B cell (primary cell): ENCODE results near the gene PRR16. TPM values are rescaled to one million over a fixed set of nuclear protein-coding genes. Genes with fewer than 3 reads are reported as not detected.

Experiments
- ATAC-seq: fragments of 200-7000 bp; cut with Tn5 transposase; one replicate; pipeline ENCODE4 v1.10.0; 2021; ENCODE audit warnings: low read depth, mild to moderate bottlenecking, moderate number of reproducible peaks, moderate library complexity
- CTCF ChIA-PET: fragments of 350-600 bp; sonication (Branson Sonifier 250); formaldehyde crosslinking; loops from one replicate; lab custom pipeline; 2021; ENCODE audit warnings: antibody characterized with exemption, inconsistent platforms; lab: Charles Lee
- POLR2A ChIA-PET: fragments of 350-600 bp; sonication (Branson Sonifier 250); formaldehyde crosslinking; loops from one replicate; lab custom pipeline; 2021; ENCODE audit warnings: antibody characterized with exemption; lab: Charles Lee
- DNase-seq: peaks from one replicate; pipeline ENCODE4 v3.0.0; 2013
- H2AFZ ChIP-seq: 2 replicates; pipeline ENCODE4 v1.6.1; 2012; ENCODE audit warnings: mild to moderate bottlenecking, low read depth, low read length; ENCODE audit not compliant: insufficient read depth, poor library complexity, severe bottlenecking
- H3K27ac ChIP-seq, 2 donors: 1 replicate in 1 of 2; 2 replicates in 1 of 2; pipeline ENCODE4 v1.5.1; 2012 to 2013; ENCODE audit warnings: low read length in 2 of 2, mild to moderate bottlenecking in 2 of 2, moderate library complexity in 1 of 2
- H3K27me3 ChIP-seq, 4 experiments: fragments of 200-600 bp in 1 of 4; sonication (generic) in 1 of 4; replicated peaks in 1 of 4; 1 replicate in 2 of 4; 2 replicates in 2 of 4; pipeline versions ENCODE4 v1.6.1 to v1.7.0; 2013 to 2016; ENCODE audit warnings: low read length in 3 of 4, mild to moderate bottlenecking in 2 of 4, mixed read lengths in 1 of 4, moderate library complexity in 1 of 4; ENCODE audit not compliant: insufficient read depth in 4 of 4, control insufficient read depth in 3 of 4; ENCODE audit errors: control extremely low read depth in 1 of 4
- H3K36me3 ChIP-seq, 2 experiments: replicated peaks in 1 of 2; 1 replicate in 1 of 2; 2 replicates in 1 of 2; pipeline versions ENCODE4 v1.6.1 to v1.7.1; 2013; ENCODE audit warnings: low read length in 1 of 2; ENCODE audit not compliant: insufficient read depth in 2 of 2, control insufficient read depth in 1 of 2; ENCODE audit errors: control extremely low read depth in 1 of 2, extremely low read depth in 1 of 2
- H3K4me1 ChIP-seq, 2 donors: fragments of 200-600 bp in 1 of 2; sonication (generic) in 1 of 2; 1 replicate in 1 of 2; 2 replicates in 1 of 2; pipeline versions ENCODE4 v1.5.1 to v1.6.1; 2013 to 2017; ENCODE audit warnings: low read length in 2 of 2; ENCODE audit not compliant: control insufficient read depth in 2 of 2, insufficient read depth in 2 of 2
- H3K4me2 ChIP-seq: replicated peaks from 2 replicates; pipeline ENCODE3; 2012; ENCODE audit warnings: mild to moderate bottlenecking, low read depth, low read length; ENCODE audit not compliant: poor library complexity, severe bottlenecking
- H3K4me3 ChIP-seq, 5 experiments: fragments of 200-600 bp in 1 of 5; sonication (generic) in 1 of 5; 1 replicate in 3 of 5; 2 replicates in 2 of 5; pipeline versions ENCODE4 v1.5.1 to v1.7.0; 2011 to 2016; ENCODE audit warnings: low read length in 4 of 5, mild to moderate bottlenecking in 4 of 5, low read depth in 2 of 5, control low read depth in 1 of 5, moderate library complexity in 1 of 5; ENCODE audit not compliant: insufficient read depth in 1 of 5; ENCODE audit errors: control extremely low read depth in 1 of 5, extremely low read depth in 1 of 5
- H3K79me2 ChIP-seq: fragments of 200-600 bp; sonication (generic); one replicate; pipeline ENCODE4 v1.6.0; 2016; ENCODE audit warnings: low read length; ENCODE audit not compliant: control insufficient read depth, insufficient read depth
- H3K9ac ChIP-seq: fragments of 200-600 bp; sonication (generic); 2 replicates; pipeline ENCODE4 v1.6.1; 2017; ENCODE audit warnings: mild to moderate bottlenecking, low read length, moderate library complexity
- H3K9me3 ChIP-seq, 3 donors: one replicate each; pipeline versions ENCODE4 v1.6.1 to v1.7.1; 2013; ENCODE audit warnings: low read length in 2 of 3; ENCODE audit not compliant: control insufficient read depth in 2 of 3, insufficient read depth in 1 of 3; ENCODE audit errors: control extremely low read depth in 1 of 3
- H4K20me1 ChIP-seq: 2 replicates; pipeline ENCODE4 v1.6.0; 2012; ENCODE audit warnings: mild to moderate bottlenecking, low read length; ENCODE audit not compliant: insufficient read depth, control insufficient read depth, poor library complexity, severe bottlenecking
- H3K27ac Mint-ChIP-seq: one replicate; pipeline ENCODE4 v1.8.0; 2021; ENCODE audit warnings: mixed read lengths
- H3K27me3 Mint-ChIP-seq: one replicate; pipeline ENCODE4 v1.8.0; 2021; ENCODE audit warnings: mixed read lengths
- H3K4me1 Mint-ChIP-seq: one replicate; pipeline ENCODE4 v1.8.0; 2021; ENCODE audit warnings: mixed read lengths
- H3K4me3 Mint-ChIP-seq: one replicate; pipeline ENCODE4 v1.8.0; 2021; ENCODE audit warnings: mixed read lengths
- H3K9me3 Mint-ChIP-seq: one replicate; pipeline ENCODE4 v1.8.0; 2022; ENCODE audit warnings: mixed read lengths; ENCODE audit not compliant: insufficient read depth
- EZH2 ChIP-seq: IDR thresholded peaks from 2 replicates; pipeline ENCODE4 v1.6.1; 2012; ENCODE audit warnings: borderline replicate concordance, low read depth, mild to moderate bottlenecking, moderate library complexity, low read length; ENCODE audit not compliant: insufficient read depth, poor library complexity, severe bottlenecking
- WGBS: methylation state at CpG from one replicate; pipeline ENCODE4 v1.1.5; 2013; ENCODE audit warnings: missing lambda C conversion rate; ENCODE audit not compliant: insufficient coverage; 5-methylcytosine and 5-hydroxymethylcytosine counted together
- intact Hi-C: fragments of 100-400 bp; cut with micrococcal nuclease; formaldehyde crosslinking; loops from one replicate; pipeline ENCODE4 v1.10.0; 2022
- polyA plus RNA-seq: library from polyadenylated mRNA; depleted of rRNA; stranded (reverse); fragments of >200 nt; gene quantifications from 2 replicates; pipeline ENCODE4 v1.2.3, GENCODE V29; 2012
- total RNA-seq, 2 donors: library from RNA; stranded (reverse); fragments of 120-200 nt in 1 of 2; gene quantifications; 1 replicate in 1 of 2; 2 replicates in 1 of 2; pipeline versions ENCODE4 v1.2.3 to v1.2.4, GENCODE V29; 2013 to 2022
- TF ChIP-seq, protein P1 (sequence below): fragments of 200-600 bp; IDR thresholded peaks from one replicate; pipeline ENCODE4 v1.8.0; 2022; ENCODE audit warnings: antibody characterized with exemption, mild to moderate bottlenecking

The PRR16 gene
- total and polyA plus RNA-seq, 2 donors (not counting 1 experiment from before 2014, with no cell fraction given) = 0.16 TPM; not detected in 1

DNA sequence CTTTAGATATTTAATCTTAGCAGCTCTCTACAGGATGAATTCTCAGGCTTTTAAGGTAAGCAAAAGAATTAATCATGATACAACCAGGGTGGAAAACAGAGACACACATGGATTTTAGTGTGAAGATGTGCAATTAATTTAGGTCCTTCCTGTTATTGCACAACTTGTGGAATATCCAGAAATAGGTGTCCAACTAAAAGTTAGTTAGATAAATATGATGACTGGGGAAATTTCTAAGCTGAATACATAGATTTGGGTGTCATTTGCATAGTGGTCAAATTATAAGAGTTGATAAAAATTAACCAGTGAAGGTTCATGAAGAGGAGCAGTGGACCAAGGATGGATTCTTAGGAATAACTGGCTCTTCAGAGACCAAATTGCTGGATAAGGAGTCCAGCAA lies 266.1 kb downstream of the PRR16 start:
- ChIA-PET CTCF (no interaction called here), POLR2A (no interaction called here)
- Histone ChIP-seq H3K4me3 (no peak overlapping the region), H3K36me3 (no peaks in the 10 kb centered on the region), H3K4me2 (no peak overlapping the region), H3K4me1 (no peaks in the 10 kb centered on the region), H3K9ac (no peak overlapping the region), H3K27me3 (no peaks in the 10 kb centered on the region), H3K9me3 (no peaks in the 10 kb centered on the region), H3K79me2 (no peaks in the 10 kb centered on the region), H3K27ac (no peak overlapping the region), H2AFZ (no peak overlapping the region), H4K20me1 (no peaks in the 10 kb centered on the region)
- intact Hi-C loops = no loop called here
- no peaks in the 10 kb centered on the region for H3K9me3 Mint-ChIP-seq
- H3K27me3 Mint-ChIP-seq = no peaks in the 10 kb centered on the region
- no peaks in the 10 kb centered on the region for H3K4me1 Mint-ChIP-seq
- H3K4me3 Mint-ChIP-seq = no peak overlapping the region
- no peak for DNase-seq
- no peak overlapping the region for H3K27ac Mint-ChIP-seq
- TF ChIP-seq, protein P1, sequence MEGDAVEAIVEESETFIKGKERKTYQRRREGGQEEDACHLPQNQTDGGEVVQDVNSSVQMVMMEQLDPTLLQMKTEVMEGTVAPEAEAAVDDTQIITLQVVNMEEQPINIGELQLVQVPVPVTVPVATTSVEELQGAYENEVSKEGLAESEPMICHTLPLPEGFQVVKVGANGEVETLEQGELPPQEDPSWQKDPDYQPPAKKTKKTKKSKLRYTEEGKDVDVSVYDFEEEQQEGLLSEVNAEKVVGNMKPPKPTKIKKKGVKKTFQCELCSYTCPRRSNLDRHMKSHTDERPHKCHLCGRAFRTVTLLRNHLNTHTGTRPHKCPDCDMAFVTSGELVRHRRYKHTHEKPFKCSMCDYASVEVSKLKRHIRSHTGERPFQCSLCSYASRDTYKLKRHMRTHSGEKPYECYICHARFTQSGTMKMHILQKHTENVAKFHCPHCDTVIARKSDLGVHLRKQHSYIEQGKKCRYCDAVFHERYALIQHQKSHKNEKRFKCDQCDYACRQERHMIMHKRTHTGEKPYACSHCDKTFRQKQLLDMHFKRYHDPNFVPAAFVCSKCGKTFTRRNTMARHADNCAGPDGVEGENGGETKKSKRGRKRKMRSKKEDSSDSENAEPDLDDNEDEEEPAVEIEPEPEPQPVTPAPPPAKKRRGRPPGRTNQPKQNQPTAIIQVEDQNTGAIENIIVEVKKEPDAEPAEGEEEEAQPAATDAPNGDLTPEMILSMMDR = no peak
- no peak for TF ChIP-seq EZH2
- ATAC-seq = no peak

GRCh38 chr5:120734033-120734432 lies 269.9 kb downstream of the PRR16 start:
- Histone ChIP-seq H3K4me2 (no peak overlapping the region), H3K4me1 (no peaks in the 10 kb centered on the region), H2AFZ (no peak overlapping the region), H3K36me3 (no peaks in the 10 kb centered on the region), H3K4me3 (no peak overlapping the region), H4K20me1 (no peaks in the 10 kb centered on the region), H3K27me3 (no peaks in the 10 kb centered on the region), H3K27ac (no peak overlapping the region), H3K79me2 (no peaks in the 10 kb centered on the region), H3K9me3 (no peaks in the 10 kb centered on the region), H3K9ac (no peak overlapping the region)
- intact Hi-C loops = no loop called here
- 89% methylated on average over 1 of the region's 4 CpGs for WGBS
- ChIA-PET CTCF (no interaction called here), POLR2A (no interaction called here)
- Mint-ChIP-seq H3K9me3 (no peaks in the 10 kb centered on the region), H3K4me1 (no peaks in the 10 kb centered on the region), H3K27me3 (no peaks in the 10 kb centered on the region), H3K27ac (no peak overlapping the region), H3K4me3 (no peak overlapping the region)
- no peak for DNase-seq
- no peak for ATAC-seq
- TF ChIP-seq, protein P1 = no peak
- TF ChIP-seq EZH2 = no peak
